KMS-11 (cell line): ENCODE measurements around the gene PHLDA2.
"Not testable (repeated sequence)": the region's sequence is repeated elsewhere in the genome, so short reads cannot be mapped to it uniquely, and the experiment has no call there.

ENCODE experiments used
- H2AFZ ChIP-seq: fragments of 200-600 bp; sonication (generic); 2 replicates; pipeline ENCODE4 v1.6.1; 2016; ENCODE audit warnings: antibody characterized with exemption, mixed run types, low read depth
- H3K27ac ChIP-seq: fragments of 200-600 bp; sonication (generic); 2 replicates; pipeline ENCODE4 v1.6.1; 2016; ENCODE audit warnings: mild to moderate bottlenecking, mixed run types
- H3K27me3 ChIP-seq: fragments of 200-600 bp; sonication (generic); 2 replicates; pipeline ENCODE4 v1.6.1; 2017; ENCODE audit warnings: mild to moderate bottlenecking, low read depth, mixed run types, moderate library complexity; ENCODE audit not compliant: insufficient read depth
- H3K36me3 ChIP-seq: fragments of 200-600 bp; sonication (generic); 2 replicates; pipeline ENCODE4 v1.6.1; 2017; ENCODE audit warnings: mild to moderate bottlenecking, mixed run types; ENCODE audit not compliant: insufficient read depth
- H3K4me1 ChIP-seq: fragments of 200-600 bp; sonication (generic); 2 replicates; pipeline ENCODE4 v1.6.1; 2016; ENCODE audit warnings: mild to moderate bottlenecking, low read depth, mixed run types; ENCODE audit not compliant: poor library complexity, severe bottlenecking
- H3K4me2 ChIP-seq: fragments of 200-600 bp; sonication (generic); 2 replicates; pipeline ENCODE4 v1.7.0; 2016; ENCODE audit warnings: mild to moderate bottlenecking, mixed run types
- H3K4me3 ChIP-seq: fragments of 200-600 bp; sonication (generic); IDR thresholded peaks from 2 replicates; pipeline ENCODE4 v1.6.1; 2017; ENCODE audit warnings: low read depth, low read length, mixed read lengths; ENCODE audit not compliant: insufficient read depth
- H3K79me2 ChIP-seq: fragments of 200-600 bp; sonication (generic); 2 replicates; pipeline ENCODE4 v1.6.1; 2016; ENCODE audit warnings: low read depth, mixed run types; ENCODE audit not compliant: insufficient read depth
- H3K9ac ChIP-seq: fragments of 200-600 bp; sonication (generic); 2 replicates; pipeline ENCODE4 v1.6.1; 2016; ENCODE audit warnings: mild to moderate bottlenecking, mixed run types
- H4K20me1 ChIP-seq: fragments of 200-600 bp; sonication (generic); 2 replicates; pipeline ENCODE4 v1.6.1; 2016; ENCODE audit warnings: mild to moderate bottlenecking, mixed run types; ENCODE audit not compliant: insufficient read depth
- CTCF ChIP-seq: fragments of 200-600 bp; sonication (generic); conservative IDR thresholded peaks from 2 replicates; pipeline ENCODE4 v1.6.1; 2017; ENCODE audit warnings: low read depth, mild to moderate bottlenecking, antibody characterized with exemption, low read length, moderate library complexity, mixed read lengths

Gene PHLDA2

GRCh38 chr11:2909133-2909902 is 19.9 kb downstream of the PHLDA2 start:
- no peak for TF ChIP-seq CTCF
- H4K20me1 ChIP-seq = no peaks in the 10 kb centered on the region
- no peaks in the 10 kb centered on the region; the same call in 1 of the 2 replicates for H3K27me3 ChIP-seq
- no peaks in the 10 kb centered on the region for H3K4me1 ChIP-seq
- no peak overlapping the region for H3K9ac ChIP-seq
- no peak overlapping the region for H3K4me2 ChIP-seq
- no peaks in the 10 kb centered on the region for H3K36me3 ChIP-seq
- no peak overlapping the region for H2AFZ ChIP-seq
- no peak overlapping the region for H3K4me3 ChIP-seq
- H3K27ac ChIP-seq = no peak overlapping the region
- no peaks in the 10 kb centered on the region for H3K79me2 ChIP-seq

GRCh38 chr11:2908130-2908529 is 21.1 kb downstream of the PHLDA2 start:
- no peak for TF ChIP-seq CTCF
- Histone ChIP-seq H3K9ac (no peak overlapping the region), H3K27me3 (no peaks in the 10 kb centered on the region; the same call in 1 of the 2 replicates), H3K79me2 (no peaks in the 10 kb centered on the region), H2AFZ (no peak overlapping the region), H3K27ac (no peak overlapping the region), H3K36me3 (no peaks in the 10 kb centered on the region), H3K4me3 (no peak overlapping the region), H3K4me1 (no peaks in the 10 kb centered on the region), H4K20me1 (no peaks in the 10 kb centered on the region), H3K4me2 (no peak overlapping the region)

- not testable (repeated sequence) for H3K4me3 ChIP-seq, H3K9ac ChIP-seq, H2AFZ ChIP-seq, H3K4me1 ChIP-seq, H3K4me2 ChIP-seq, H3K27me3 ChIP-seq, H3K36me3 ChIP-seq, H3K79me2 ChIP-seq, H3K27ac ChIP-seq, H4K20me1 ChIP-seq
Measured at GRCh38 chr11:2905299-2905698, 23.9 kb downstream of the PHLDA2 start.

GRCh38 chr11:2904153-2905052 is 24.8 kb downstream of the PHLDA2 start:
- H4K20me1 ChIP-seq = no peaks in the 10 kb centered on the region
- H3K27me3 ChIP-seq = no peaks in the 10 kb centered on the region
- no peak for TF ChIP-seq CTCF
- no peak overlapping the region for H2AFZ ChIP-seq
- no peak overlapping the region for H3K9ac ChIP-seq
- H3K4me2 ChIP-seq = no peak overlapping the region
- no peaks in the 10 kb centered on the region for H3K36me3 ChIP-seq
- no peak overlapping the region for H3K27ac ChIP-seq
- H3K79me2 ChIP-seq = no peaks in the 10 kb centered on the region
- peaks cover 7% of the 10 kb centered on the region for H3K4me1 ChIP-seq
- no peak overlapping the region for H3K4me3 ChIP-seq

- Histone ChIP-seq H3K36me3 (no peaks in the 10 kb centered on the region), H3K27ac (no peak overlapping the region), H3K4me3 (no peak overlapping the region), H3K9ac (no peak overlapping the region), H4K20me1 (no peaks in the 10 kb centered on the region), H2AFZ (no peak overlapping the region), H3K4me2 (no peak overlapping the region), H3K27me3 (no peaks in the 10 kb centered on the region), H3K79me2 (no peaks in the 10 kb centered on the region), H3K4me1 (peaks cover 7% of the 10 kb centered on the region)
- TF ChIP-seq CTCF = no peak
Measured at GRCh38 chr11:2903672-2904011, 25.6 kb downstream of the PHLDA2 start.
